ENCODE data around the gene LPIN2.
"Not testable (repeated sequence)": the region's sequence is repeated elsewhere in the genome, so short reads cannot be mapped to it uniquely, and the experiment has no call there.

The LPIN2 gene

GRCh38 chr18:3013024-3013804 lies at the start of gene LPIN2:
Gene LPIN2 (minus strand): TSS chr18:3013144. CDS start chr18:2960840, 52,304 bp downstream.
- DNase-seq: peak; percentile 98

- DNase-seq: peak; percentile 56
These were observed 48.8 kb upstream of the LPIN2 start for GRCh38 chr18:3061581-3062312.

GRCh38 chr18:3060667-3061580 lies 48.0 kb upstream of the LPIN2 start:
- peak; percentile 69 for DNase-seq

DNA sequence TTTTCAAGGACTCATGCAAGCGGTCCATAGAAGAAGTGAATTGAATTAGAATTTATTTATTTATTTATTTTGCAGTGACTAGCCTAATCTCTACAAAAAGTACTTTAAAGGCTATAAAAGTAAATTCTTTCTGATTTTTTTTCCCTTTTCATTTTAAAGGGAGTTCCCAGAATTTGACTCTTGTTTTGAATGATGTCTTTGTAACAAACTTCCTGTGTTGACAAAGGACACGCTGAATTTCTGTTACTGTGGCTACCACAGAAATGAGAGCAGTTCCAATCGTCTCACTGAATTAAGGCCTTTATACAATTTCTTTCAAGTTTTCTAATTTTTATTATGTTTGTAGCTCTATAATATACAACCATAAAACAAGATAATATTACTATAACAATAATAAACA lies 46.3 kb upstream of the LPIN2 start:
- peak; percentile 15 for DNase-seq

DNA sequence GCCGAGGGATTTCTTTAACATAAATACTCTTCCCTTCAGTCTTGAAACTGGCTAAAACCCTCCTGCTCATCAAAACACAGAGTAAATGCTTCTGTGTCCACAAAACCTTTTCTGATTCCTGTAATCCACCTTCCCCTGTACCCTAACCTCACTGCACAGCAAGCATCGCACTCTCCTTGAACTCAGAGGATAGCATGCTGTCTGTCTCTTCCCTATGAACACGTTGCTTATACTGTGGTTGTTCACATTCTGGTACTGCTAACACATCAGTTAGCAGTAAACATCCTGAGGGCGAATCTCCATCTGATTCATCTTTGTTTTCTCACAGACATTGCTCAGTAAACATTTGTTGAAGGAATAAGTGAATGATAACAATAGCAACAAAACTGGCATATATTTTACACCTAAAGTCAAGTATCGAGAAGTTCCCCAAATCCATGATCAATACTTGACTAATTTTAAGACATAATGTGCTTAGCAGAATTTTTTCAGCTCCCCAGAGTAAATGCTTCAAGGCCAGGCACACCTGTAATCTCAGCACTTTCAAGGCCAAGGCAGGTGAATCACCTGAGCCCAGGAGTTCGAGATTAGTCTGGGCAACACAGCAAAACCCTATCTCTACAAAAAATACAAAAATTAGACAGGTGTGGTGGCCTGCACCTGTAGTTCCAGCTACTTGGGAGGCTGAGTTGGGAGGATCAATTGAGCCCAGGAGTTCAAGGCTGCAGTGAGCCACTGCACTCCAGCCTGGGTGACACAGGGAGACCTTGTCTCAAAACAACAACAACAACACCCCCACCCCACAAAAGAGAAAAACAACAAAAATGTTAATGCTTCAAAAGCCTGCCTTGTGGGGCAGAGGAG lies 45.6 kb upstream of the LPIN2 start:
- peak; percentile 33 for DNase-seq

GRCh38 chr18:3057526-3057925 lies 44.6 kb upstream of the LPIN2 start:
- no peak for DNase-seq

DNA sequence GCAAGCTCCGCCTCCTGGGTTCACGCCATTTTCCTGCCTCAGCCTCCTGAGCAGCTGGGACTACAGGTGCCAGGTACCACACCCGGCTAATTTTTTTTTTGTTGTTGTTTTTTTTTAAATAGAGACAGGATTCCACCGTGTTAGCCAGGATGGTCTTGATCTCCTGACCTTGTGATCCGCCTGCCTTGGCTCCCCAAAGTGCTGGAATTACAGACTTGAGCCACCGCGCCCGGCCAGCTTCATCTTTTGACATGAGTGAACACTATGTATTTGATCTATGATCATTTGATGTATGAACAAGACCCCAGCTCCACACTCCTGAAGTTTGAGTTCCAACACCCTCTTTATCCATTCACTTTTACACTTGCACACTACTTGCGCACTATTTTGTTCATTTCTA lies 43.4 kb upstream of the LPIN2 start:
- no peak for DNase-seq

GRCh38 chr18:3055816-3056215 lies 42.9 kb upstream of the LPIN2 start:
- DNase-seq: no peak

GRCh38 chr18:3055186-3055728 lies 42.3 kb upstream of the LPIN2 start:
- DNase-seq: no peak

GRCh38 chr18:3054780-3055179 lies 41.8 kb upstream of the LPIN2 start:
- no peak for DNase-seq

GRCh38 chr18:3054214-3054613 lies 41.3 kb upstream of the LPIN2 start:
- no peak for DNase-seq

- DNase-seq: no peak
These were observed 40.1 kb upstream of the LPIN2 start for GRCh38 chr18:3053081-3053480.

GRCh38 chr18:3052411-3052758 lies 39.4 kb upstream of the LPIN2 start:
- DNase-seq: no peak

DNA sequence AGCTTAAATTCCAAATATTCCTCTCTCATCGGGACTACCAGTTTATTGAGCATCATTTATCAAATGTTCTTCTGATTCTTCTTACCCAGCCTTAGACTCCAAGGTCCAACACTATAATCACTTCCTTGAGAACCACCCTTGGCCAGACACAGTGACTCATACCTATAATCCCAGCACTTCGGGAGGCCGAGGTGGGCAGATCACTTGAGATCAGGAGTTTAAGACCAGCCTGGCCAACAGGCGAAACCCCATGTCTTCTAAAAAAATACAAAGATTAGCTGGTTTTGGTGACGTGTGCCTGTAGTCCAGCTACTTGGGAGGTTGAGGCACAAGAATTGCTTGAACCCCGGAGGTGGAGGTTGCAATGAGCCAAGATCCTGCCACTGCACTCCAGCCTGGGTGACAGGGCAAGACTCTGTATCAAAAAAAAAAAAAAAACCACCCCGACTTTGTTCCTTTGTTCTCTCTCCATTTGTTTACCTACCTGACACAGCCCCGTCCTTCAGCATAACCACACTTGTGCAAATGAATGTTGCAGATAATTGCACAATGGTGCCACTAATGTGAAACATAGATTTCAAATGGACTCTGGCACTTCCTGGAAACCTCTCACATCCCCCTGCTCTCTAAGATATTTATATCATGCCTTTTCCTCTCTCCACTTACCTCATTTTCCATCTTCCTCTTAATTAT lies 38.9 kb upstream of the LPIN2 start:
- peak; percentile 12 for DNase-seq

DNA sequence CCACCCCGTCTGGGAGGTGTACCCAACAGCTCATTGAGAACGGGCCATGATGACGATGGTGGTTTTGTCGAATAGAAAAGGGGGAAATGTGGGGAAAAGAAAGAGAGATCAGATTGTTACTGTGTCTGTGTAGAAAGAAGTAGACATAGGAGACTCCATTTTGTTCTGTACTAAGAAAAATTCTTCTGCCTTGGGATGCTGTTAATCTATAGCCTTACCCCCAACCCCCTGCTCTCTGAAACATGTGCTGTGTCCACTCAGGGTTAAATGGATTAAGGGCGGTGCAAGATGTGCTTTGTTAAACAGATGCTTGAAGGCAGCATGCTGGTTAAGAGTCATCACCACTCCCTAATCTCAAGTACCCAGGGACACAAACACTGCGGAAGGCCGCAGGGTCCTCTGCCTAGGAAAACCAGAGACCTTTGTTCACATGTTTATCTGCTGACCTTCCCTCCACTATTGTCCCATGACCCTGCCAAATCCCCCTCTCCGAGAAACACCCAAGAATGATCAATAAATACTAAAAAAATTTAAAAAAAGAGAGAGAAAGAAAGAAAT lies 37.0 kb upstream of the LPIN2 start:
- not testable (repeated sequence) for DNase-seq

DNA sequence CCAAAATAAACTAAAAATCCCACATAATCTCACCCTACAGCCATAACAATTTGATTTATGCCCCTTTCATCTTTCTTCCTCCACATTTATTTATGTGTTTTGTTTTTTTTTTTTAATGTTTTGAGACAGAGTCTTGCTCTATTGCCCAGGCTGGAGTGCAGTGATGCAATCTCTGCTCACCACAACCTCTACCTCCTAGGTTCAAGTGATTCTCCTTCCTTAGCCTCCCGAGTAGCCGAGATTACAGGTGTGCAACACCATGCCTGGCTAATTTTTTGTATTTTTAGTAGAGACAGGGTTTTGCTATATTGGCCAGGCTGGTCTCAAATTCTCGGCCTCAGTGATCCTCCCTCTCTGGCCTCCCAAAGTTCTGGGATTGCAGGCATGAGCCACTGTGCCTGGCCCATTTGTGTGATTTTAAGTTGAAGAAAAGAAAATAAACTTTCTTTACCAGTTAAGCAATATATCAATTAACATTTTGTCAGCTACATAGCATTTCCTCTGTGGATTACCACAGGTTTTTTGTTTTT lies 35.9 kb upstream of the LPIN2 start:
- no peak for DNase-seq

DNA sequence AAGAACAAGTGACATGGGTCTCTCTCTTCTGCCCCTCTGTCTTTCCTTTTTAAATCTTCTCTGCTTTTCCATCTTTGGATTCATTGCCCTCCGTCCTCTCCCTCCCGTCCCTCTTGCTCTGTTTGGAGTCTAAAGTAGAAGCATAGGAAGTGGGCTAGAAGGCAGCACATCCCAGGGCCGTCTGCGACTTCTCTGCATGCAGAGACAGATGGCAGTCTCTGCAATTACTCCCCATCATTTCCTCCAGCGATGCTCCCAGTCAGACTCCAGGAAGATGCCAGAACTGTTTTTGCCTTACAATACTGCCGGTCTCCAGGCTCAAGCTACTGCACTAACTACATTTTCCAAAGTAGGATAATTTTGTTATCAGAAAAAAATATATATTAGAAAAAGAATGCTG lies 35.2 kb upstream of the LPIN2 start:
- DNase-seq: peak; percentile 28

GRCh38 chr18:3046216-3046808 lies 33.4 kb upstream of the LPIN2 start:
- no peak for DNase-seq

- no peak for DNase-seq
These were observed 32.2 kb upstream of the LPIN2 start for GRCh38 chr18:3044931-3045698.

- DNase-seq: no peak
These were observed 29.4 kb upstream of the LPIN2 start for GRCh38 chr18:3042379-3042778.

All from CD4-positive, alpha-beta T cell treated with Interleukin-6 for 4 hours (primary cell).